ENCODE measurements around the gene CLSTN2. TPM values are rescaled to one million over a fixed set of nuclear protein-coding genes. Genes with fewer than 3 reads are reported as not detected.

The CLSTN2 gene
- total RNA-seq, 1 donor from 2014 or later, result 80.9 TPM

- Histone ChIP-seq H3K27me3 (ENCODE audit: insufficient read depth, low read length) (no peaks in the 10 kb centered on the region), H3K9me3 (ENCODE audit: insufficient read depth, low read depth, low read length) (no peaks in the 10 kb centered on the region), H3K4me2 (ENCODE audit: low read length) (no peak overlapping the region), H3K27ac (ENCODE audit: low read depth, low read length) (no peak overlapping the region), H3K9ac (ENCODE audit: low read length) (no peak overlapping the region), H4K20me1 (ENCODE audit: insufficient read depth, low read length) (no peaks in the 10 kb centered on the region), H3K4me3 (ENCODE audit: insufficient read depth, low read depth, low read length) (no peak overlapping the region), H3K36me3 (ENCODE audit: insufficient read depth, low read length) (no peaks in the 10 kb centered on the region), H3K79me2 (ENCODE audit: insufficient read depth, low read length) (no peaks in the 10 kb centered on the region), H3K4me1 (ENCODE audit: insufficient read depth, low read length) (no peaks in the 10 kb centered on the region), H2AFZ (ENCODE audit: low read depth, low read length) (no peak overlapping the region)
- Mint-ChIP-seq H3K4me1 (ENCODE audit: low read depth, unreplicated experiment) (no peaks in the 10 kb centered on the region), H3K4me3 (ENCODE audit: unreplicated experiment) (no peak overlapping the region), H3K36me3 (ENCODE audit: low read depth, unreplicated experiment) (peaks cover 14% of the 10 kb centered on the region), H3K9me3 (ENCODE audit: unreplicated experiment) (no peaks in the 10 kb centered on the region), H3K27me3 (ENCODE audit: low read depth, unreplicated experiment) (peaks cover 26% of the 10 kb centered on the region), H3K27ac (ENCODE audit: unreplicated experiment) (no peak overlapping the region)
- DNase-seq (ENCODE audit: low read depth) (no peak), FAIRE-seq (no peak)
- TF ChIP-seq CTCF (IDR thresholded peaks at IDR 0.05; ENCODE audit: insufficient read depth, low read depth, low read length), result no peak
- no peak for TF ChIP-seq EZH2 (IDR thresholded peaks at IDR 0.05; ENCODE audit: insufficient read depth, low read length)
Measured at GRCh38 chr3:139969386-139969785, 34.4 kb downstream of the CLSTN2 start.

GRCh38 chr3:139970526-139970925 lies 35.5 kb downstream of the CLSTN2 start:
- H3K27me3 Mint-ChIP-seq (ENCODE audit: low read depth, unreplicated experiment), result peaks cover 24% of the 10 kb centered on the region
- DNase-seq (ENCODE audit: low read depth) (no peak), FAIRE-seq (no peak)
- no peaks in the 10 kb centered on the region for H4K20me1 ChIP-seq (ENCODE audit: insufficient read depth, low read length)
- no peak overlapping the region for H3K27ac ChIP-seq (ENCODE audit: low read depth, low read length)
- no peak overlapping the region for H3K27ac Mint-ChIP-seq (ENCODE audit: unreplicated experiment)
- no peak overlapping the region for H3K4me2 ChIP-seq (ENCODE audit: low read length)
- peaks cover 12% of the 10 kb centered on the region for H3K36me3 Mint-ChIP-seq (ENCODE audit: low read depth, unreplicated experiment)
- no peak overlapping the region for H3K4me3 Mint-ChIP-seq (ENCODE audit: unreplicated experiment)
- H3K36me3 ChIP-seq (ENCODE audit: insufficient read depth, low read length), result no peaks in the 10 kb centered on the region
- no peak overlapping the region for H3K9ac ChIP-seq (ENCODE audit: low read length)
- no peak overlapping the region for H3K4me3 ChIP-seq (ENCODE audit: insufficient read depth, low read depth, low read length)
- H3K9me3 Mint-ChIP-seq (ENCODE audit: unreplicated experiment), result no peaks in the 10 kb centered on the region
- no peaks in the 10 kb centered on the region for H3K9me3 ChIP-seq (ENCODE audit: insufficient read depth, low read depth, low read length)
- H3K4me1 ChIP-seq (ENCODE audit: insufficient read depth, low read length), result no peaks in the 10 kb centered on the region
- H3K27me3 ChIP-seq (ENCODE audit: insufficient read depth, low read length), result no peaks in the 10 kb centered on the region
- H2AFZ ChIP-seq (ENCODE audit: low read depth, low read length), result no peak overlapping the region
- no peak for TF ChIP-seq EZH2 (IDR thresholded peaks at IDR 0.05; ENCODE audit: insufficient read depth, low read length)
- no peak for TF ChIP-seq CTCF (IDR thresholded peaks at IDR 0.05; ENCODE audit: insufficient read depth, low read depth, low read length)
- H3K79me2 ChIP-seq (ENCODE audit: insufficient read depth, low read length), result no peaks in the 10 kb centered on the region
- H3K4me1 Mint-ChIP-seq (ENCODE audit: low read depth, unreplicated experiment), result peaks cover 8% of the 10 kb centered on the region

- no peak overlapping the region for H3K27ac ChIP-seq (ENCODE audit: low read depth, low read length)
- Mint-ChIP-seq H3K4me3 (ENCODE audit: unreplicated experiment) (no peak overlapping the region), H3K27ac (ENCODE audit: unreplicated experiment) (no peak overlapping the region), H3K9me3 (ENCODE audit: unreplicated experiment) (no peaks in the 10 kb centered on the region), H3K4me1 (ENCODE audit: low read depth, unreplicated experiment) (peaks cover 14% of the 10 kb centered on the region), H3K36me3 (ENCODE audit: low read depth, unreplicated experiment) (peaks cover 11% of the 10 kb centered on the region), H3K27me3 (ENCODE audit: low read depth, unreplicated experiment) (peaks cover 11% of the 10 kb centered on the region)
- no peaks in the 10 kb centered on the region for H3K36me3 ChIP-seq (ENCODE audit: insufficient read depth, low read length)
- no peaks in the 10 kb centered on the region for H3K27me3 ChIP-seq (ENCODE audit: insufficient read depth, low read length)
- no peaks in the 10 kb centered on the region for H4K20me1 ChIP-seq (ENCODE audit: insufficient read depth, low read length)
- H2AFZ ChIP-seq (ENCODE audit: low read depth, low read length), result no peak overlapping the region
- DNase-seq (ENCODE audit: low read depth) (no peak), FAIRE-seq (no peak)
- no peaks in the 10 kb centered on the region for H3K9me3 ChIP-seq (ENCODE audit: insufficient read depth, low read depth, low read length)
- no peak overlapping the region for H3K4me2 ChIP-seq (ENCODE audit: low read length)
- H3K4me1 ChIP-seq (ENCODE audit: insufficient read depth, low read length), result no peaks in the 10 kb centered on the region
- H3K9ac ChIP-seq (ENCODE audit: low read length), result no peak overlapping the region
- no peaks in the 10 kb centered on the region for H3K79me2 ChIP-seq (ENCODE audit: insufficient read depth, low read length)
- TF ChIP-seq EZH2 (IDR thresholded peaks at IDR 0.05; ENCODE audit: insufficient read depth, low read length) (no peak), CTCF (IDR thresholded peaks at IDR 0.05; ENCODE audit: insufficient read depth, low read depth, low read length) (no peak)
- H3K4me3 ChIP-seq (ENCODE audit: insufficient read depth, low read depth, low read length), result no peak overlapping the region
Measured at GRCh38 chr3:139974809-139975425, 39.9 kb downstream of the CLSTN2 start.
